Spleen (tissue), 11 donors: ENCODE measurements around the gene WDR1. TPM values are rescaled to one million over a fixed set of nuclear protein-coding genes. Genes with fewer than 3 reads are reported as not detected.

ENCODE experiments used
- DNase-seq: peaks from one replicate; pipeline ENCODE4 v3.0.0-alpha.2; 2020
- H3K27ac ChIP-seq, 8 donors: fragments of 200-600 bp; sonication (generic) in 7 of 8; 1 replicate in 4 of 8; 2 replicates in 4 of 8; pipeline versions ENCODE4 v1.5.0 to v1.8.0; 2016 to 2021; ENCODE audit warnings: inconsistent platforms in 4 of 8, mild to moderate bottlenecking in 4 of 8, moderate library complexity in 1 of 8
- H3K27me3 ChIP-seq, 7 donors: fragments of 200-600 bp; sonication (generic) in 6 of 7; replicated peaks in 1 of 7; 1 replicate in 4 of 7; 2 replicates in 3 of 7; pipeline versions ENCODE4 v1.5.0 to v1.8.0; 2016 to 2021; ENCODE audit warnings: inconsistent platforms in 3 of 7, mild to moderate bottlenecking in 1 of 7
- H3K36me3 ChIP-seq, 6 donors: fragments of 200-600 bp; sonication (generic) in 5 of 6; 1 replicate in 4 of 6; 2 replicates in 2 of 6; pipeline versions ENCODE4 v1.5.0 to v1.8.0; 2016 to 2021; ENCODE audit warnings: inconsistent platforms in 2 of 6
- H3K4me1 ChIP-seq, 6 donors: fragments of 200-600 bp; sonication (generic) in 5 of 6; 1 replicate in 3 of 6; 2 replicates in 3 of 6; pipeline versions ENCODE4 v1.5.0 to v1.8.0; 2016 to 2021; ENCODE audit warnings: inconsistent platforms in 3 of 6
- H3K4me3 ChIP-seq, 8 donors: fragments of 200-600 bp; sonication (generic) in 7 of 8; 1 replicate in 4 of 8; 2 replicates in 4 of 8; pipeline versions ENCODE4 v1.5.0 to v1.8.0; 2016 to 2021; ENCODE audit warnings: inconsistent platforms in 4 of 8, mild to moderate bottlenecking in 4 of 8, moderate library complexity in 2 of 8
- H3K9me3 ChIP-seq, 8 donors: fragments of 200-600 bp; sonication (generic) in 7 of 8; 1 replicate in 4 of 8; 2 replicates in 4 of 8; pipeline versions ENCODE4 v1.5.0 to v1.8.0; 2016 to 2021; ENCODE audit warnings: inconsistent platforms in 4 of 8
- POLR2A ChIP-seq, 3 donors: fragments of 450-650 bp; IDR thresholded peaks; one replicate each; pipeline ENCODE4 v1.5.1; 2017; ENCODE audit warnings: antibody characterized with exemption in 3 of 3, mild to moderate bottlenecking in 1 of 3
- POLR2AphosphoS5 ChIP-seq, 3 donors: sonication (generic); formaldehyde crosslinking; IDR thresholded peaks; one replicate each; pipeline ENCODE4 v1.5.1; 2017; ENCODE audit warnings: antibody characterized with exemption in 3 of 3
- WGBS, 5 donors: extraction: QIAGEN DNeasy Blood & Tissue Kit in 3 of 5; methylation state at CpG; one replicate each; pipeline versions ENCODE4 v1.1.5 to v1.1.7; 2013 to 2018; 5-methylcytosine and 5-hydroxymethylcytosine counted together
- intact Hi-C: fragments of 100-400 bp; cut with DNase I; formaldehyde crosslinking; loops from one replicate; pipeline ENCODE4 v1.15.0; 2023; ENCODE audit warnings: low total_unique reads
- polyA plus RNA-seq, 3 donors: library from polyadenylated mRNA; stranded (reverse); fragments of 200-250 nt; gene quantifications; one replicate each; pipeline ENCODE4 v1.2.1, GENCODE V29; 2013
- total RNA-seq, 7 donors: library from RNA; depleted of rRNA in 3 of 7; stranded (reverse); fragments of >200 nt in 3 of 7; fragmentation: NEBNext Ultra II Directional in 4 of 7; extraction: Animal tissue kit (Norgen Biotek cat#: 25700) in 4 of 7; gene quantifications; one replicate each; pipeline versions ENCODE4 v1.1.0 to v1.2.1, GENCODE V29; 2016 to 2021
- TF ChIP-seq, protein P1 (sequence below), 11 experiments: fragments of 200-600 bp in 7 of 11; fragments of 450-650 bp in 4 of 11; sonication (generic) in 4 of 11; IDR thresholded peaks in 8 of 11; conservative IDR thresholded peaks in 3 of 11; 1 replicate in 7 of 11; 2 replicates in 4 of 11; pipeline versions ENCODE4 v1.4.0 to v1.8.0; 2016 to 2021; ENCODE audit warnings: antibody characterized with exemption in 11 of 11, inconsistent platforms in 4 of 11, mild to moderate bottlenecking in 1 of 11
- donor health status: healthy with polysubstance abuse.
- donor health status: DM: no; HTN: no; CAD: no; lungs with moderate emphysema.
- donor health status: DM: no; HTN: no; CAD: no.
- donor health status: Bipolar disorder and iron deficiency.
- donor health status: healthy.
- donor health status: DM: no; HTN: no; CAD: no.
- donor health status: DM: yes; HTN: yes; CAD: no.

The WDR1 gene
- total and polyA plus RNA-seq, 10 donors: 56.6 to 377 (median 147) TPM

DNA sequence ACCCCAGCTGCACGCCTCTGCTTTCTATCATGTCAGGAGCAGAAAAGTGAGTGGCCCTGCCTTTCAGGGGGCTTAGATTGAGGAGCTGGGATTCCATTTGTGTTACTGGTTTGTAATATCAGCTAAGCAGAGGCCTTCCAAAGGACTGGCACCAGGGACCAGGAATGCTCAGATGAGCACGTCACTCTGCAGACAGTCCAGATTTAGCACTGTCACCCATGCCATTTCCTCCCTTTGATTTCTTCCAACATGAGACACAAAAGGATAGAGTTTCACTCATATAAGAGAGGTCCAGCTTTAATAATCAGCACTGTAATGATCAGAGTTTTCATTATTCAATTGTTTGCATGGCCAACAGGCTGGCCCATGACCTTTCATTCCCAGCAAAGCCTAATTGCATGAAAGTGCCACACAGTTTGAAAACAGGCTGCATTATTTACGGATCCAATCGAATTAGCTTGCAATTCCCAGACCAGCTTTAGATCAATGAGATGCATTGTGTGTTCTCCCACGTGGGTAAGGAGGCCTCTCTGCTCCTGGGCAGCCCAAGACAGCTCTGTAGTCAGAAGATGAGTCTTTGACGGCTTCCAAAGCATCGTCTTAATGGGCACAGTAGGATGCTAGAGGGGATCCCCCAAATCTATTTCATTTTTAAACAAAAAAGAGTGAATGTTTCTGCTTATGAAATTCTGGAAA, 85.5 kb downstream of the WDR1 start:
- peaks cover 0 to 20% (median 14%) of the 10 kb centered on the region in 6 donors for H3K4me1 ChIP-seq
- H3K4me3 ChIP-seq: no peak overlapping the region
- H3K27me3 ChIP-seq: peaks cover 0 to 16% (median 0%) of the 10 kb centered on the region in 7 donors
- TF ChIP-seq, protein P1, sequence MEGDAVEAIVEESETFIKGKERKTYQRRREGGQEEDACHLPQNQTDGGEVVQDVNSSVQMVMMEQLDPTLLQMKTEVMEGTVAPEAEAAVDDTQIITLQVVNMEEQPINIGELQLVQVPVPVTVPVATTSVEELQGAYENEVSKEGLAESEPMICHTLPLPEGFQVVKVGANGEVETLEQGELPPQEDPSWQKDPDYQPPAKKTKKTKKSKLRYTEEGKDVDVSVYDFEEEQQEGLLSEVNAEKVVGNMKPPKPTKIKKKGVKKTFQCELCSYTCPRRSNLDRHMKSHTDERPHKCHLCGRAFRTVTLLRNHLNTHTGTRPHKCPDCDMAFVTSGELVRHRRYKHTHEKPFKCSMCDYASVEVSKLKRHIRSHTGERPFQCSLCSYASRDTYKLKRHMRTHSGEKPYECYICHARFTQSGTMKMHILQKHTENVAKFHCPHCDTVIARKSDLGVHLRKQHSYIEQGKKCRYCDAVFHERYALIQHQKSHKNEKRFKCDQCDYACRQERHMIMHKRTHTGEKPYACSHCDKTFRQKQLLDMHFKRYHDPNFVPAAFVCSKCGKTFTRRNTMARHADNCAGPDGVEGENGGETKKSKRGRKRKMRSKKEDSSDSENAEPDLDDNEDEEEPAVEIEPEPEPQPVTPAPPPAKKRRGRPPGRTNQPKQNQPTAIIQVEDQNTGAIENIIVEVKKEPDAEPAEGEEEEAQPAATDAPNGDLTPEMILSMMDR (IDR thresholded peaks at IDR 0.05 in 8 of 11, conservative IDR thresholded peaks at IDR 0.05 in 3 of 11): no peak
- TF ChIP-seq POLR2AphosphoS5 (IDR thresholded peaks at IDR 0.05) (no peak), POLR2A (IDR thresholded peaks at IDR 0.05) (no peak)
- H3K27ac ChIP-seq: no peak overlapping the region
- DNase-seq: no peak
- 75 to 84% (median 78%) methylated on average over 7 of the region's 7 CpGs for WGBS, 5 donors
- no peaks in the 10 kb centered on the region for H3K9me3 ChIP-seq
- no peaks in the 10 kb centered on the region for H3K36me3 ChIP-seq
- intact Hi-C loops: no loop called here

DNA sequence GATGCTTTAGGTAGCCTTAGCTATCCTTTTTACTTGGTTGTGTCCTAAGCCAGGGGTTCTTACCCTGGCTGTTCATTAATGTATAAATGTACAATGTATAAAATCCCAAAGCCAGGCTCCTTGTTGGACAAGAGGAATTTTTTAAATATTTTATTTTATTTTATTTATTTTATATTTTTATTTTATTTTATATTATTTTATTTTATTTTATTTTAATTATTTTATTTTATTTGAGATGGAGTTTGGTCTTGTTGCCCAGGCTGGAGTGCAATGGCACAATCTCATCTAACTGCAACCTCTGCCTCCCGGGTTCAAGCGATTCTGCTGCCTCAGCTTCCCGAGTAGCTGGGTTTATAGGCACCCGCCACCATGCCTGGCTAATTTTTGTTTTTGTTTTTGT, 87.2 kb downstream of the WDR1 start:
- WGBS, 5 donors: 91 to 98% (median 96%) methylated on average over 4 of the region's 4 CpGs
- no peaks in the 10 kb centered on the region for H3K36me3 ChIP-seq
- intact Hi-C loops: no loop called here

DNA sequence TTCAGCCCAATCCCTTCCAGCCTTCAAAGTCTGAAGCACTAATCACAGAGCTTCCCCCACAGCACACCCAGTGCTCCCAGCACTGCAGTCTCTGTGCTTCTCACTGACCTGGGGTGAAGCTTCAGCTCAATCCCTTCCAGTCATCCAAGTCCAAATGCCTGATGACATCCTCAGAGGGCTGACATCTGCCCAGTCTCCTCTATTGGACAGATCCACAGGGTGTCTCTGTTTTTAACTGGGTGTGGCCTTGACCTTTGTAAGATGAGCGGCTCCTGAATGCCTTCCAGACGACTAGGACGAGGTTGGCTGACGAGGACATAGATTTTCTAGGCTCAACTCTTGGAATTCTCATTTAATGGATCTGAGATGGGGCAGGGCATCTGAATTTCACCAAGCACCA, 87.7 kb downstream of the WDR1 start:
- intact Hi-C loops: no loop called here
- H3K4me1 ChIP-seq: peaks cover 0 to 27% (median 15%) of the 10 kb centered on the region in 6 donors
- 61 to 87% (median 82%) methylated on average over 4 of the region's 4 CpGs for WGBS, 5 donors
- no peak overlapping the region for H3K27ac ChIP-seq
- DNase-seq: no peak
- TF ChIP-seq POLR2AphosphoS5 (IDR thresholded peaks at IDR 0.05): no peak
- TF ChIP-seq POLR2A (IDR thresholded peaks at IDR 0.05): no peak
- TF ChIP-seq, protein P1 (IDR thresholded peaks at IDR 0.05 in 8 of 11, conservative IDR thresholded peaks at IDR 0.05 in 3 of 11): no peak
- H3K27me3 ChIP-seq: peaks cover 0 to 5% (median 0%) of the 10 kb centered on the region in 7 donors
- H3K4me3 ChIP-seq: no peak overlapping the region
- no peaks in the 10 kb centered on the region for H3K9me3 ChIP-seq
- H3K36me3 ChIP-seq: no peaks in the 10 kb centered on the region

More for the DNA sequence above, 87.2 kb downstream of the WDR1 start:
- H3K4me3 ChIP-seq: no peak overlapping the region
- no peak for DNase-seq
- H3K4me1 ChIP-seq: peaks cover 0 to 24% (median 14%) of the 10 kb centered on the region in 6 donors
- TF ChIP-seq, protein P1 (IDR thresholded peaks at IDR 0.05 in 8 of 11, conservative IDR thresholded peaks at IDR 0.05 in 3 of 11): no peak
- TF ChIP-seq POLR2AphosphoS5 (IDR thresholded peaks at IDR 0.05): no peak
- no peak for TF ChIP-seq POLR2A (IDR thresholded peaks at IDR 0.05)
- no peaks in the 10 kb centered on the region for H3K9me3 ChIP-seq
- H3K27ac ChIP-seq: no peak overlapping the region
- peaks cover 0 to 5% (median 0%) of the 10 kb centered on the region in 7 donors for H3K27me3 ChIP-seq

- Histone ChIP-seq H3K27me3 (no peaks in the 10 kb centered on the region), H3K27ac (no peak overlapping the region), H3K36me3 (no peaks in the 10 kb centered on the region), H3K4me1 (peaks cover 3 to 33% (median 22%) of the 10 kb centered on the region in 6 donors), H3K4me3 (no peak overlapping the region), H3K9me3 (no peaks in the 10 kb centered on the region)
- DNase-seq: no peak
- intact Hi-C loops: no loop called here
- TF ChIP-seq POLR2AphosphoS5 (IDR thresholded peaks at IDR 0.05) (no peak), POLR2A (IDR thresholded peaks at IDR 0.05) (no peak)
- TF ChIP-seq, protein P1 (IDR thresholded peaks at IDR 0.05 in 8 of 11, conservative IDR thresholded peaks at IDR 0.05 in 3 of 11): no peak
- WGBS, 5 donors: 76 to 91% (median 84%) methylated on average over 9 of the region's 9 CpGs
Measured at GRCh38 chr4:10026485-10026884, 90.1 kb downstream of the WDR1 start.
